Measurements from ENCODE around the gene FKBP15. TPM values are rescaled to one million over a fixed set of nuclear protein-coding genes. Genes with fewer than 3 reads are reported as not detected.

Gene FKBP15
- total RNA-seq, 1 donor from 2014 or later, result 23.8 TPM

- DNase-seq (ENCODE audit: extremely low spot score, unreplicated experiment), result no peak
- Mint-ChIP-seq H3K4me1 (ENCODE audit: unreplicated experiment) (peaks cover 5% of the 10 kb centered on the region), H3K27me3 (peaks cover 21% of the 10 kb centered on the region), H3K27ac (no peak overlapping the region), H3K4me3 (no peak overlapping the region), H3K9me3 (no peaks in the 10 kb centered on the region), H3K36me3 (no peaks in the 10 kb centered on the region)
- TF ChIP-seq, protein P1, sequence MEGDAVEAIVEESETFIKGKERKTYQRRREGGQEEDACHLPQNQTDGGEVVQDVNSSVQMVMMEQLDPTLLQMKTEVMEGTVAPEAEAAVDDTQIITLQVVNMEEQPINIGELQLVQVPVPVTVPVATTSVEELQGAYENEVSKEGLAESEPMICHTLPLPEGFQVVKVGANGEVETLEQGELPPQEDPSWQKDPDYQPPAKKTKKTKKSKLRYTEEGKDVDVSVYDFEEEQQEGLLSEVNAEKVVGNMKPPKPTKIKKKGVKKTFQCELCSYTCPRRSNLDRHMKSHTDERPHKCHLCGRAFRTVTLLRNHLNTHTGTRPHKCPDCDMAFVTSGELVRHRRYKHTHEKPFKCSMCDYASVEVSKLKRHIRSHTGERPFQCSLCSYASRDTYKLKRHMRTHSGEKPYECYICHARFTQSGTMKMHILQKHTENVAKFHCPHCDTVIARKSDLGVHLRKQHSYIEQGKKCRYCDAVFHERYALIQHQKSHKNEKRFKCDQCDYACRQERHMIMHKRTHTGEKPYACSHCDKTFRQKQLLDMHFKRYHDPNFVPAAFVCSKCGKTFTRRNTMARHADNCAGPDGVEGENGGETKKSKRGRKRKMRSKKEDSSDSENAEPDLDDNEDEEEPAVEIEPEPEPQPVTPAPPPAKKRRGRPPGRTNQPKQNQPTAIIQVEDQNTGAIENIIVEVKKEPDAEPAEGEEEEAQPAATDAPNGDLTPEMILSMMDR (conservative IDR thresholded peaks at IDR 0.05), result no peak
Measured at GRCh38 chr9:113138760-113139159, 82.3 kb downstream of the FKBP15 start.

DNA sequence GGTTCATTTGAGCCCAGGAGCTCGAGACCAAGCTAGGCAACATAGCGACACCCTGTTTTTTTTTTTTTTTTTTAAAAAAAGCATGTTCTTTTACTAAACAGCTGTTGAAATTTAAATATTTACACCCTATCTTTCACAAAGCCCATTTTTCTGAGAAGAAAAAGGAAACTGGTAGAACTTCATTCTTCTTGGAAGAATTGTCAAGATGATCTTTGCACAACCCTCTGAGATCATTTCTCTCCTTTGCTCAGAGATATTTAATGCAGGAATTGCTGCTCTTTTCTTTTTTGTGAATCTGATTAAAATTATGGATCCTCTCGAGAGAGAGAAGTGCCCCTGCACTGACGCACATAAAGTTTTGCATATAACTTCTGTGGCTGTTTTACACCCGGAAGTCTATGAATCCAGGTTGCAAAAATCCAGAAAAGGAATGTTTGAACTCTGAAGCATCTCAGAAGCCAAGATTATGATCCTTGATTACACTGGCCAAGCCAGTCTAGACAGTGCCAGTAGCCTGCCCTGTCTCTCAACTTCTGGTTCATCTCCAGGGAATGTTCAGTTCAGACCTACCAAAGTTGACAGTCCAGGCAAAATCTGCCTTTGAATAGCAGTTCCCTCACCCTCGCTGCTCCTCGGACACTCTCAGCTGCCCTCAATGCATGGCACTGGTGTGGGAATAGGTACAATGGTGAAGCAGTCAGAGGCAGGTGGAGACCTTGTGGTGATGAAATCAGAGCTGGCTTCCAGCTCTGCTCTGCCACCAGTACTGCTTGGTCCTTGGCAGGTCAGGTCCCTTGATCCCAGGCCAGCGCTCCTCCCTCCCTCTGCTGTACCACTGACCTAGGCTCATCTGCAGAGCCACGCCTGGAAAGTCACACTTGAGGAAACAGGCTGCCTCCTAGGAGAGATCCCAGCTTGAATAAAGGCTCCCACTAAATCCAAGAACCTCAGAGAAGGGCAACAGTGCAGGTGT lies 83.6 kb downstream of the FKBP15 start:
- Mint-ChIP-seq H3K27me3 (peaks cover 25% of the 10 kb centered on the region), H3K9me3 (no peaks in the 10 kb centered on the region), H3K36me3 (no peaks in the 10 kb centered on the region), H3K4me3 (peak overlapping the region; percentile 36), H3K4me1 (ENCODE audit: unreplicated experiment) (no peaks in the 10 kb centered on the region), H3K27ac (no peak overlapping the region)
- no peak for DNase-seq (ENCODE audit: extremely low spot score, unreplicated experiment)
- TF ChIP-seq, protein P1 (conservative IDR thresholded peaks at IDR 0.05), result no peak

GRCh38 chr9:113131689-113132151 lies 89.4 kb downstream of the FKBP15 start:
- TF ChIP-seq, protein P1 (conservative IDR thresholded peaks at IDR 0.05), result no peak
- Mint-ChIP-seq H3K4me1 (ENCODE audit: unreplicated experiment) (no peaks in the 10 kb centered on the region), H3K36me3 (no peaks in the 10 kb centered on the region), H3K27ac (no peak overlapping the region), H3K27me3 (peaks cover 33% of the 10 kb centered on the region), H3K4me3 (no peak overlapping the region), H3K9me3 (no peaks in the 10 kb centered on the region)
- DNase-seq (ENCODE audit: extremely low spot score, unreplicated experiment), result no peak

GRCh38 chr9:113129884-113130283 lies 91.2 kb downstream of the FKBP15 start:
- TF ChIP-seq, protein P1 (conservative IDR thresholded peaks at IDR 0.05), result no peak
- no peaks in the 10 kb centered on the region for H3K9me3 Mint-ChIP-seq
- no peak overlapping the region for H3K4me3 Mint-ChIP-seq
- H3K4me1 Mint-ChIP-seq (ENCODE audit: unreplicated experiment), result no peaks in the 10 kb centered on the region
- no peak for DNase-seq (ENCODE audit: extremely low spot score, unreplicated experiment)
- no peaks in the 10 kb centered on the region for H3K36me3 Mint-ChIP-seq
- peaks cover 41% of the 10 kb centered on the region for H3K27me3 Mint-ChIP-seq
- no peak overlapping the region for H3K27ac Mint-ChIP-seq

DNA sequence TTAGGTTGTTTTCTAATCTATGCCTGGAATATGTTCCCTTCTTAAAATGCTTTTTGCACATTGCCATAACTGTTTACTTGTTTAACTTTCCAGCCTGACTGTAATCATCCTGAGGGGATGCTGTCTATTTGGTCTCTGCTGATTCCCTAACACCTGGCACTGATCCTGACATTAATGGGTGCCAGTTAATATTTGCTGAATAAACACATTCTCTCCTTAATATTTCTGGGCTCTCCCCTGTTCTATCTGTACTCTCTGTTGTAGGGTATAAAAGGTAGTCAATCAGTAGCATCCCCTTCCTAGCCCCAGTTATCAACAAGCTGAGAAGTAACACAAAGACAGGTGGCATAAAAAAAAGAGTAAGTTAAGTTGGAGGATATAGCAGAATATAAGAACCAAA lies 91.6 kb downstream of the FKBP15 start:
- Mint-ChIP-seq H3K27ac (no peak overlapping the region), H3K4me1 (ENCODE audit: unreplicated experiment) (no peaks in the 10 kb centered on the region), H3K4me3 (no peak overlapping the region), H3K36me3 (no peaks in the 10 kb centered on the region), H3K27me3 (peaks cover 41% of the 10 kb centered on the region), H3K9me3 (no peaks in the 10 kb centered on the region)
- TF ChIP-seq, protein P1 (conservative IDR thresholded peaks at IDR 0.05), result no peak
- DNase-seq (ENCODE audit: extremely low spot score, unreplicated experiment), result no peak
